H9 (cell line): ENCODE measurements around the gene NFAM1. TPM values are rescaled to one million over a fixed set of nuclear protein-coding genes. Genes with fewer than 3 reads are reported as not detected.

Experiments
- DNase-seq: peaks from one replicate; pipeline ENCODE4 v3.0.0-alpha.2; 2017
- H2AFZ ChIP-seq: one replicate; pipeline ENCODE4 v1.6.1; 2013; ENCODE audit warnings: mild to moderate bottlenecking, low read length, control low read depth, moderate library complexity
- H2AK5ac ChIP-seq: 2 replicates; pipeline ENCODE4 v1.6.1; 2013; ENCODE audit warnings: low read length, control low read depth, mixed read lengths; ENCODE audit not compliant: insufficient read length
- H2BK120ac ChIP-seq: one replicate; pipeline ENCODE4 v1.6.1; 2013; ENCODE audit warnings: low read depth, mild to moderate bottlenecking, low read length, control low read depth, inconsistent platforms; ENCODE audit not compliant: poor library complexity, severe bottlenecking
- H2BK12ac ChIP-seq: 2 replicates; pipeline ENCODE4 v1.6.1; 2013; ENCODE audit warnings: low read length, control low read depth, mixed read lengths, low read depth; ENCODE audit not compliant: insufficient read length
- H2BK15ac ChIP-seq: 2 replicates; pipeline ENCODE4 v1.6.1; 2013; ENCODE audit warnings: low read depth, low read length, control low read depth
- H2BK20ac ChIP-seq: one replicate; pipeline ENCODE4 v1.6.1; 2013; ENCODE audit warnings: low read depth, mild to moderate bottlenecking, low read length, control low read depth, inconsistent platforms; ENCODE audit not compliant: poor library complexity, severe bottlenecking
- H2BK5ac ChIP-seq: 2 replicates; pipeline ENCODE4 v1.6.1; 2013; ENCODE audit warnings: low read length, control low read depth, mixed read lengths; ENCODE audit not compliant: insufficient read length
- H3K14ac ChIP-seq: 2 replicates; pipeline ENCODE4 v1.6.1; 2013; ENCODE audit warnings: low read length, control low read depth; ENCODE audit not compliant: insufficient read depth
- H3K18ac ChIP-seq: 2 replicates; pipeline ENCODE4 v1.6.1; 2013; ENCODE audit warnings: low read depth, mild to moderate bottlenecking, mixed read lengths, low read length, control low read depth; ENCODE audit not compliant: insufficient read length
- H3K23ac ChIP-seq: 2 replicates; pipeline ENCODE4 v1.6.1; 2013; ENCODE audit warnings: low read length, control low read depth, mixed read lengths, low read depth; ENCODE audit not compliant: insufficient read length
- H3K23me2 ChIP-seq: 2 replicates; pipeline ENCODE4 v1.6.1; 2013; ENCODE audit warnings: low read depth, mild to moderate bottlenecking, mixed read lengths, low read length, control low read depth; ENCODE audit not compliant: insufficient read length, poor library complexity, severe bottlenecking
- H3K27ac ChIP-seq: 2 replicates; pipeline ENCODE4 v1.5.1; 2013; ENCODE audit warnings: low read length, control low read depth, mixed read lengths, low read depth; ENCODE audit not compliant: insufficient read length
- H3K27me3 ChIP-seq: 2 replicates; pipeline ENCODE4 v1.6.1; 2013; ENCODE audit warnings: low read length, control low read depth, inconsistent platforms; ENCODE audit not compliant: insufficient read depth
- H3K4ac ChIP-seq: 2 replicates; pipeline ENCODE4 v1.6.1; 2013; ENCODE audit warnings: low read depth, mild to moderate bottlenecking, control low read depth, inconsistent platforms, low read length, moderate library complexity
- H3K4me1 ChIP-seq: 2 replicates; pipeline ENCODE4 v1.6.1; 2013; ENCODE audit warnings: low read length, control low read depth, inconsistent platforms; ENCODE audit not compliant: insufficient read depth
- H3K4me2 ChIP-seq: 2 replicates; pipeline ENCODE4 v1.6.1; 2013; ENCODE audit warnings: low read length, control low read depth, mixed read lengths; ENCODE audit not compliant: insufficient read length, insufficient read depth
- H3K56ac ChIP-seq: 2 replicates; pipeline ENCODE4 v1.6.1; 2013; ENCODE audit warnings: low read depth, mild to moderate bottlenecking, mixed read lengths, low read length, control low read depth; ENCODE audit not compliant: insufficient read length
- H3K79me1 ChIP-seq: 2 replicates; pipeline ENCODE4 v1.6.1; 2013; ENCODE audit warnings: low read depth, mild to moderate bottlenecking, moderate library complexity, low read length, control low read depth, inconsistent platforms; ENCODE audit not compliant: insufficient read depth, poor library complexity, severe bottlenecking
- H3K79me2 ChIP-seq: 2 replicates; pipeline ENCODE4 v1.6.1; 2013; ENCODE audit warnings: low read length, control low read depth, inconsistent platforms; ENCODE audit not compliant: insufficient read depth
- H3K9ac ChIP-seq: 2 replicates; pipeline ENCODE4 v1.6.1; 2013; ENCODE audit warnings: low read length, control low read depth, mixed read lengths; ENCODE audit not compliant: insufficient read length; ENCODE audit errors: extremely low read depth
- H3K9me3 ChIP-seq: one replicate; pipeline ENCODE4 v1.6.1; 2013; ENCODE audit warnings: low read depth, low read length, inconsistent platforms; ENCODE audit not compliant: control insufficient read depth
- H3T11ph ChIP-seq: one replicate; pipeline ENCODE4 v1.6.1; 2013; ENCODE audit warnings: mild to moderate bottlenecking, low read length, control low read depth, inconsistent platforms
- H4K20me1 ChIP-seq: one replicate; pipeline ENCODE4 v1.6.1; 2013; ENCODE audit not compliant: control insufficient read depth, insufficient read length, insufficient read depth
- H4K5ac ChIP-seq: 2 replicates; pipeline ENCODE4 v1.6.1; 2013; ENCODE audit warnings: low read depth, mild to moderate bottlenecking, mixed read lengths, low read length, control low read depth; ENCODE audit not compliant: insufficient read length
- H4K8ac ChIP-seq: replicated peaks from 2 replicates; pipeline ENCODE4 v1.6.1; 2013; ENCODE audit warnings: low read length, control low read depth, mixed read lengths, low read depth; ENCODE audit not compliant: insufficient read length
- H4K91ac ChIP-seq: 2 replicates; pipeline ENCODE4 v1.6.1; 2013; ENCODE audit warnings: low read depth, mild to moderate bottlenecking, moderate library complexity, mixed read lengths, low read length, control low read depth; ENCODE audit not compliant: insufficient read length
- H3K27ac Mint-ChIP-seq, 3 experiments: 2 replicates in 2 of 3; 3 replicates in 1 of 3; pipeline ENCODE4 v1.8.0; 2020 to 2021; ENCODE audit warnings: mixed read lengths in 3 of 3, mild to moderate bottlenecking in 1 of 3, moderate library complexity in 1 of 3
- H3K27me3 Mint-ChIP-seq: 2 replicates; pipeline ENCODE4 v1.8.0; 2021; ENCODE audit warnings: low read depth, mild to moderate bottlenecking, moderate library complexity, mixed read lengths
- H3K36me3 Mint-ChIP-seq, 3 experiments: 2 replicates in 2 of 3; 3 replicates in 1 of 3; pipeline ENCODE4 v1.8.0; 2020 to 2021; ENCODE audit warnings: low read depth in 3 of 3, mixed read lengths in 3 of 3; ENCODE audit not compliant: insufficient read depth in 1 of 3
- H3K4me1 Mint-ChIP-seq, 2 experiments: 2 replicates each; pipeline ENCODE4 v1.8.0; 2020; ENCODE audit warnings: mixed read lengths in 2 of 2
- H3K4me3 Mint-ChIP-seq, 2 experiments: 2 replicates in 1 of 2; 3 replicates in 1 of 2; pipeline ENCODE4 v1.8.0; 2020 to 2021; ENCODE audit warnings: mild to moderate bottlenecking in 2 of 2, mixed read lengths in 2 of 2, moderate library complexity in 1 of 2
- H3K9me3 Mint-ChIP-seq, 2 experiments: 2 replicates in 1 of 2; 3 replicates in 1 of 2; pipeline ENCODE4 v1.8.0; 2020; ENCODE audit warnings: mild to moderate bottlenecking in 2 of 2, mixed read lengths in 2 of 2, moderate library complexity in 1 of 2
- WGBS: extraction: QIAGEN DNeasy Blood & Tissue Kit; methylation state at CpG from one replicate; pipeline ENCODE4 v1.1.7; 2013; ENCODE audit warnings: missing lambda C conversion rate, low lambda C conversion rate, mixed read lengths; ENCODE audit not compliant: insufficient read length; ENCODE audit errors: extremely low coverage; 5-methylcytosine and 5-hydroxymethylcytosine counted together
- total RNA-seq: library from RNA; stranded (reverse); gene quantifications from 2 replicates; pipeline ENCODE4 v1.2.1, GENCODE V29; 2021
- TF ChIP-seq, protein P1 (sequence below): fragments of 200-600 bp; sonication (generic); conservative IDR thresholded peaks from 3 replicates; pipeline ENCODE4 v1.8.0; 2021; ENCODE audit warnings: antibody characterized with exemption, mild to moderate bottlenecking

NFAM1 gene
- total RNA-seq, 1 experiment from 2014 or later: 0.68 TPM

DNA sequence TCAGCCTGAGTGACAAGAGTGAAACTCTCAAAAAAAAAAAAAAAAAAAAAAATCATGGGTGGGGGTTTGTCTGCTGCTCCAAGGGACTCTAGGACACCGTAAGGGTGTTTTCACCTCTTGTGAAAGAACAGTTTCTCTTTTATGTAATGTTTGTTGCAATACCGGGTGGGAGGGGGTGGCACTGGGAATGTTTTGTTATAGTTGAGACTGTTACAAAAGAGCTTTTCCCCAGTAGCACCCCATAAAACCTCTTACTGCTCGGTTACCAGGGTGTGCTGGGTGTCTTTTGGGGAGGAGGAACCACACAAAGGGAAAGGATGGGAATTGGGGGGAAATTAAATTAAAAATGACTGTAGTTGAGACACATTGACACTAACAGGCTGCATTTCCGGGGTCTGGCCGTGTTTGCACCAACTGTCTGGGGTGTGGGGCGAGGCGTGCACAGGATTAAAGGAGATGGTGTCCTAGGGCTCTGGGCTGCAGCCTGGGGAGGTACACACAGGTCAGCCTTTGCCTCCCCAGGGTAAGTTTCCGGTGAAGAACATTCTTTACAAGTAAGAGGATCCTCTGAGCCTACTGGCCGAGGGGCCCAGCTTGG is 1.6 kb downstream of the NFAM1 start:
- Histone ChIP-seq H3T11ph (no peak overlapping the region), H4K8ac (no peak overlapping the region), H2BK12ac (no peak overlapping the region), H2BK20ac (no peak overlapping the region), H3K4me1 (peaks cover 3% of the 10 kb centered on the region; the same call in 1 of the 2 replicates), H4K20me1 (no peaks in the 10 kb centered on the region), H3K79me1 (no peaks in the 10 kb centered on the region), H3K23ac (no peak overlapping the region), H3K9me3 (no peaks in the 10 kb centered on the region), H2BK15ac (no peak overlapping the region), H2AFZ (no peak overlapping the region), H2AK5ac (no peak overlapping the region), H3K23me2 (no peaks in the 10 kb centered on the region), H2BK120ac (no peak overlapping the region), H2BK5ac (no peak overlapping the region), H3K79me2 (no peaks in the 10 kb centered on the region), H3K4me2 (no peak overlapping the region), H3K56ac (no peak overlapping the region), H4K5ac (no peak overlapping the region), H4K91ac (no peak overlapping the region), H3K4ac (no peak overlapping the region), H3K27me3 (no peaks in the 10 kb centered on the region), H3K27ac (no peak overlapping the region), H3K9ac (no peak overlapping the region), H3K14ac (no peak overlapping the region), H3K18ac (no peak overlapping the region)
- H3K27me3 Mint-ChIP-seq: peaks cover 33% of the 10 kb centered on the region
- peaks cover 20 to 55% of the 10 kb centered on the region in 2 experiments for H3K4me1 Mint-ChIP-seq
- no CpG with 5 or more reads among the region's 9 CpGs for WGBS
- H3K27ac Mint-ChIP-seq: peak overlapping the region in 1 of 3 experiments; percentile 44; a peak in 1 of 7 replicates
- peak overlapping the region in 1 of 2 experiments; percentile 11; a peak in 1 of 5 replicates for H3K4me3 Mint-ChIP-seq
- no peaks in the 10 kb centered on the region for H3K36me3 Mint-ChIP-seq
- DNase-seq: no peak
- no peaks in the 10 kb centered on the region; a peak in 1 of 5 replicates for H3K9me3 Mint-ChIP-seq
- TF ChIP-seq, protein P1, sequence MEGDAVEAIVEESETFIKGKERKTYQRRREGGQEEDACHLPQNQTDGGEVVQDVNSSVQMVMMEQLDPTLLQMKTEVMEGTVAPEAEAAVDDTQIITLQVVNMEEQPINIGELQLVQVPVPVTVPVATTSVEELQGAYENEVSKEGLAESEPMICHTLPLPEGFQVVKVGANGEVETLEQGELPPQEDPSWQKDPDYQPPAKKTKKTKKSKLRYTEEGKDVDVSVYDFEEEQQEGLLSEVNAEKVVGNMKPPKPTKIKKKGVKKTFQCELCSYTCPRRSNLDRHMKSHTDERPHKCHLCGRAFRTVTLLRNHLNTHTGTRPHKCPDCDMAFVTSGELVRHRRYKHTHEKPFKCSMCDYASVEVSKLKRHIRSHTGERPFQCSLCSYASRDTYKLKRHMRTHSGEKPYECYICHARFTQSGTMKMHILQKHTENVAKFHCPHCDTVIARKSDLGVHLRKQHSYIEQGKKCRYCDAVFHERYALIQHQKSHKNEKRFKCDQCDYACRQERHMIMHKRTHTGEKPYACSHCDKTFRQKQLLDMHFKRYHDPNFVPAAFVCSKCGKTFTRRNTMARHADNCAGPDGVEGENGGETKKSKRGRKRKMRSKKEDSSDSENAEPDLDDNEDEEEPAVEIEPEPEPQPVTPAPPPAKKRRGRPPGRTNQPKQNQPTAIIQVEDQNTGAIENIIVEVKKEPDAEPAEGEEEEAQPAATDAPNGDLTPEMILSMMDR: no peak
